Transverse colon (tissue), 4 donors: Measurements from ENCODE around the gene SLC24A3. TPM values are rescaled to one million over a fixed set of nuclear protein-coding genes. Genes with fewer than 3 reads are reported as not detected.

Experiments used
- DNase-seq: peaks from one replicate; pipeline ENCODE4 v3.0.0-alpha.2; 2019
- H3K27ac ChIP-seq, 4 donors: fragments of 200-600 bp; sonication (generic); 2 replicates each; pipeline ENCODE4 v1.5.1; 2016 to 2018; ENCODE audit warnings: inconsistent platforms in 4 of 4
- H3K27me3 ChIP-seq: fragments of 200-600 bp; sonication (generic); 2 replicates; pipeline ENCODE4 v1.5.1; 2017; ENCODE audit warnings: inconsistent platforms
- H3K36me3 ChIP-seq, 4 donors: fragments of 200-600 bp; sonication (generic); 2 replicates each; pipeline ENCODE4 v1.5.1; 2017 to 2019; ENCODE audit warnings: inconsistent platforms in 4 of 4
- H3K4me1 ChIP-seq, 4 donors: fragments of 200-600 bp; sonication (generic); 2 replicates each; pipeline ENCODE4 v1.5.1; 2017 to 2020; ENCODE audit warnings: inconsistent platforms in 4 of 4
- H3K4me3 ChIP-seq, 4 donors: fragments of 200-600 bp; sonication (generic); 1 replicate in 1 of 4; 2 replicates in 3 of 4; pipeline versions ENCODE4 v1.5.1 to v1.6.1; 2017 to 2019; ENCODE audit warnings: inconsistent platforms in 4 of 4
- H3K9me3 ChIP-seq, 2 donors: fragments of 200-600 bp; sonication (generic); 2 replicates each; pipeline ENCODE4 v1.5.1; 2017 to 2019; ENCODE audit warnings: inconsistent platforms in 2 of 2
- CTCF ChIP-seq, 5 experiments: fragments of 200-600 bp in 3 of 5; fragments of 450-650 bp in 2 of 5; sonication (generic) in 3 of 5; IDR thresholded peaks; 1 replicate in 2 of 5; 2 replicates in 3 of 5; pipeline ENCODE4 v1.5.1; 2016 to 2017; ENCODE audit warnings: antibody characterized with exemption in 5 of 5, inconsistent platforms in 3 of 5, mild to moderate bottlenecking in 2 of 5, moderate library complexity in 1 of 5
- EP300 ChIP-seq: sonication (generic); formaldehyde crosslinking; IDR thresholded peaks from one replicate; pipeline ENCODE4 v1.6.1; 2017; ENCODE audit warnings: antibody characterized with exemption, low read depth
- POLR2A ChIP-seq: fragments of 450-650 bp; IDR thresholded peaks from one replicate; pipeline ENCODE4 v1.6.1; 2016; ENCODE audit warnings: antibody characterized with exemption, mild to moderate bottlenecking, moderate library complexity
- POLR2AphosphoS5 ChIP-seq, 3 donors: sonication (generic); formaldehyde crosslinking; IDR thresholded peaks; one replicate each; pipeline ENCODE4 v1.6.1; 2016; ENCODE audit warnings: antibody characterized with exemption in 3 of 3
- WGBS, 2 donors: methylation state at CpG; one replicate each; pipeline ENCODE4 v1.1.5; 2018; ENCODE audit warnings: low coverage in 1 of 2; 5-methylcytosine and 5-hydroxymethylcytosine counted together
- in situ Hi-C, 4 donors: fragments of 200-750 bp; cut with MboI; loops; one replicate each; pipeline versions ENCODE4 v1.15.0 to v1.15.1; 2017; ENCODE audit warnings: low sequenced_read_pairs in 3 of 4, low pct_ligation_motif_present in 1 of 4, low pct_unique_long_range_greater_than_20kb in 1 of 4
- intact Hi-C: fragments of 100-400 bp; cut with DNase I; formaldehyde crosslinking; loops from one replicate; pipeline ENCODE4 v1.15.1; 2023; ENCODE audit warnings: low total_unique reads
- total RNA-seq, 4 donors: library from RNA; depleted of rRNA; stranded (reverse); fragments of >200 nt; gene quantifications; one replicate each; pipeline ENCODE4 v1.1.0, GENCODE V29; 2016

Gene SLC24A3
- total RNA-seq, 4 donors from 2014 or later = 4.4 to 6.7 (median 4.6) TPM

DNA sequence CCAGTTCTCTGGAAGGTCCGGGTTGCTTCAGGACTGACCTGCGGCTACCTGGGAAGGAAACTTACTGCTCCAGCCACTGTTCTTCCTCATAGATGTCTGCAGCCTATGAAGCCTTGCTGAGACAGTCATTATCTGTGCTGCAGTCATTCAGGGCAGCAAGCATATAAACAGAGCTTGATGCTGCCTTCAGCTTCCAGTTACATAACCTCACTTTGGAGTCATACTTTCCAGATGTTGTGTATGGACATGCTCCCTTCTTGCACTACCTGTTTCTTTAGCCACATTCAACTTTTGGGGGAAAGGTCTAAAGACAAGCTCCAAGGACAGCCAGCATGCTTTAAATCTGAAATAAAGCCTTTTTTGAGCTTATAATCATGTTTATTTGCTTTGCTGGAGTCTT lies 98.1 kb downstream of the SLC24A3 start:
- no peak for DNase-seq
- in situ Hi-C loops (no loop called here), intact Hi-C loops (no loop called here)
- no peaks in the 10 kb centered on the region for H3K36me3 ChIP-seq
- no peaks in the 10 kb centered on the region for H3K27me3 ChIP-seq
- no peaks in the 10 kb centered on the region for H3K9me3 ChIP-seq
- no peak overlapping the region for H3K4me3 ChIP-seq
- WGBS, 2 donors = 89% methylated on average over 2 of the region's 2 CpGs; no CpG with 5 or more reads in 1 of the 2 donors
- TF ChIP-seq CTCF (IDR thresholded peaks at IDR 0.05) = no peak
- TF ChIP-seq POLR2AphosphoS5 (IDR thresholded peaks at IDR 0.05) = no peak
- no peak for TF ChIP-seq EP300
- TF ChIP-seq POLR2A = no peak
- no peak overlapping the region for H3K27ac ChIP-seq
- H3K4me1 ChIP-seq = no peaks in the 10 kb centered on the region

- Histone ChIP-seq H3K4me1 (no peaks in the 10 kb centered on the region), H3K27ac (no peak overlapping the region), H3K27me3 (no peaks in the 10 kb centered on the region), H3K36me3 (no peaks in the 10 kb centered on the region), H3K9me3 (no peaks in the 10 kb centered on the region), H3K4me3 (no peak overlapping the region)
- in situ Hi-C loops = no loop called here
- WGBS, 2 donors = 75 to 93% methylated on average over 3 to 6 of the region's 6 CpGs
- TF ChIP-seq POLR2AphosphoS5 (IDR thresholded peaks at IDR 0.05) (no peak), POLR2A (no peak), CTCF (IDR thresholded peaks at IDR 0.05) (no peak), EP300 (no peak)
- intact Hi-C loops = no loop called here
- no peak for DNase-seq
These were observed 101.1 kb downstream of the SLC24A3 start for GRCh38 chr20:19313342-19314069.

- 63% methylated on average over 7 of the region's 7 CpGs; no CpG with 5 or more reads in 1 of the 2 donors for WGBS, 2 donors
- in situ Hi-C loops = no loop called here
These were observed 102.2 kb downstream of the SLC24A3 start for GRCh38 chr20:19314621-19315020.

More at GRCh38 chr20:19314621-19315020, 102.2 kb downstream of the SLC24A3 start:
- H3K4me1 ChIP-seq = no peaks in the 10 kb centered on the region
- no peak overlapping the region for H3K27ac ChIP-seq
- intact Hi-C loops = no loop called here
- no peaks in the 10 kb centered on the region for H3K9me3 ChIP-seq
- H3K36me3 ChIP-seq = no peaks in the 10 kb centered on the region
- no peak for TF ChIP-seq POLR2A
- TF ChIP-seq POLR2AphosphoS5 (IDR thresholded peaks at IDR 0.05) = no peak
- no peak for TF ChIP-seq EP300
- TF ChIP-seq CTCF (IDR thresholded peaks at IDR 0.05) = no peak
- no peak overlapping the region for H3K4me3 ChIP-seq
- DNase-seq = no peak
- no peaks in the 10 kb centered on the region for H3K27me3 ChIP-seq
